ENCODE measurements around the gene MYO5B.
A peak's percentile ranks its signal among the peaks of the same experiment; 100 is the strongest.
"Not testable (repeated sequence)": the region's sequence is repeated elsewhere in the genome, so short reads cannot be mapped to it uniquely, and the experiment has no call there.

Gene MYO5B

GRCh38 chr18:49814147-49814499, 380.8 kb downstream of the MYO5B start:
- DNase-seq = peak; percentile 85

GRCh38 chr18:49813319-49814146, 381.4 kb downstream of the MYO5B start, which contains the start of gene ACAA2:
Gene ACAA2, minus strand, starts transcription at chr18:49813533. Its CDS starts 49 bp downstream, at chr18:49813484.
- peak; percentile 91 for DNase-seq

DNA sequence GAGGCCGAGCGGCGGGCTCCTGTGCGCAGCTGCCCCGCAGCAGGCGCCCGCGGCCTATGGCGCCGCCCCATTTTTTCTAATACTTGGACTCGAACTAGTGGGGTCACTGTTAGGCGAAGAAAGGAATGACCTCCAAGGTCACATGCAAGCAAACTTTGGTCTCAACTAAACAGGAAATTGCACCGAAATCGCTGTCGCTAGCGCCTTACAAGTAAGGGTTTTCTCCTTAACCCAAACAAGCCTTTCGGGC, 382.0 kb downstream of the MYO5B start:
- DNase-seq = peak; percentile 57

DNA sequence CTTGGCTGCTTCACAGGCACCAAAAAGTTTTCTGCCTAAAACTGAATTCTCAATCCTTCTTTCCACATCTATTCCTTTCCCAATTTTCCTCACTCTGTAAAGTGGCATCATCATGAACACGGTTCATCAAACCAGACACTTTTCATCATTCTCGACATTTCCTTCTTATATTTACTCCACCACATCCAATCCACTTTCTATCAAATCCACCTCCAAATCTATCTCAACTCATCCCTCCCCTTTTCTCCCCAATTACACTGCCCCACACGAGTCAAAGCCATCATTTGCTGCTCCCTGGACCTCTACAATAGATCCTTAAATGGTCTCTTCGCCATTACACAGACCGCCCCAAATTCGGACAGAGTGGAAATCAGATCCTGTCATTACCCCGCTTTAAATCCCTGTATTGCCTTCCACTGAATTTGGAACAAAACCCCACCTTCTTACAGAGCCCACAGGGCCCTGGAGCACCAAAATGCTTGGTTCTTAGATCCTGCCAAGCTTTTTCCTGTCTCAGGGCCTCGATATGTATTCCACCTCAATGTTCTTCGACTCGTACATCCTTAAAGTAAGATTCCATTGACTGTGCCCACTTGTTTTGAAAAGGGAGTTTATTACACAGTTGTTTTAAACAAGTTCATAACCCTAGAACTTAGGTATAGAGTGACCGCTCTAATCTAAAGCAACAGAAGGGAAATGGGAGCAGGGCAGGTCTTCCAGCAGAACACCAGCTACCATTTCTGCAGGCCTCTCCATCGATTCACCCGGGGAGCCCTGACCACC, 382.5 kb downstream of the MYO5B start:
- DNase-seq = peak; percentile 39

- DNase-seq = peak; percentile 42
These were observed 383.6 kb downstream of the MYO5B start for GRCh38 chr18:49811151-49811938.

- DNase-seq = not testable (repeated sequence)
These were observed 386.3 kb downstream of the MYO5B start for GRCh38 chr18:49808553-49809191.

DNA sequence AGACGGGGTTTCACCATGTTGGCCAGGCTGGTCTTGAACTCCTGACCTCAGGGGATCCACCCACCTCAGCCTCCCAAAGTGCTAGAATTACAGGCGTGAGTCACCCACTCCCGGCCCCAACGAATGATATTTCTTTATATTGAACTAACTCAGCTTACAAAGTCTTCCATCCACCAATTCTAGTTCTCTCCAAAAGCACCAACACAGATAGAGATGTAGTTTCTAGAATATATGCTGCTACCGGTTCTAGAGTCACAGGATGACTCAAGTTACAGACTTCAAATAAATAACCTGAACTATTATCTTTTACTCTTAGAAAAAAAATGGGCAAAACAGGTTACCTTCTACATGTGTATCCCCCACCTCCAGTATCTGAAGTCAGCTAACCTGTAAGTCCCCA, 390.9 kb downstream of the MYO5B start:
- DNase-seq = no peak

DNA sequence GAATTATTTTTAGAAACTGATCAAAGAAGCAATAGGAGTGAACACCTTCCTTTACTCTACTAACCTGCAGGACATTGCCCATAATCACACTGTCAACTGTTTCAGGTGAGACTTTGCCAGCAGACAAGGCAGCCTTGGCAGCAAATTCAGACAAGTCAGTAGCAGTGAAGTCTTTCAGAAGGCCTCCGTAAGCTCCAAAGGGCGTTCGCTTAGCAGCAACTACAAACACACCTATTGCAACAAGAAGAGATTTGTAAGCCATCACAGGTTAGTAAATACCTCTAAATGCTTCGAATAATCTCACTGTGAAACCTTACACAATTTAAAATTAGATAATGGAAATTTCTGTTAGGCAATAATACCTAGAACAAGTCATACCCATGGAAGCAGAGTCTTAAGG, 392.3 kb downstream of the MYO5B start:
- no peak for DNase-seq

DNA sequence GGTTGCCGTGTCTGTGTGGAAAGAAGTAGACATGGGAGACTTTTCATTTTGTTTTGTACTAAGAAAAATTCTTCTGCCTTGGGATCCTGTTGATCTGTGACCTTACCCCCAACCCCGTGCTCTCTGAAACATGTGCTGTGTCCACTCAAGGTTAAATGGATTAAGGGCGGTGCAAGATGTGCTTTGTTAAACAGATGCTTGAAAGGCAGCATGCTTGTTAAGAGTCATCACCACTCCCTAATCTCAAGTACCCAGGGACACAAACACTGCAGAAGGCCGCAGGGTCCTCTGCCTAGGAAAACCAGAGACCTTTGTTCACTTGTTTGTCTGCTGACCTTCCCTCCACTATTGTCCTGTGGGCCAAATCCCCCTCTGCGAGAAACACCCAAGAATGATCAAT, 394.5 kb downstream of the MYO5B start:
- not testable (repeated sequence) for DNase-seq

GRCh38 chr18:49799806-49800205, 395.1 kb downstream of the MYO5B start:
- DNase-seq = not testable (repeated sequence)

GRCh38 chr18:49798001-49798400, 396.9 kb downstream of the MYO5B start:
- DNase-seq = no peak

DNA sequence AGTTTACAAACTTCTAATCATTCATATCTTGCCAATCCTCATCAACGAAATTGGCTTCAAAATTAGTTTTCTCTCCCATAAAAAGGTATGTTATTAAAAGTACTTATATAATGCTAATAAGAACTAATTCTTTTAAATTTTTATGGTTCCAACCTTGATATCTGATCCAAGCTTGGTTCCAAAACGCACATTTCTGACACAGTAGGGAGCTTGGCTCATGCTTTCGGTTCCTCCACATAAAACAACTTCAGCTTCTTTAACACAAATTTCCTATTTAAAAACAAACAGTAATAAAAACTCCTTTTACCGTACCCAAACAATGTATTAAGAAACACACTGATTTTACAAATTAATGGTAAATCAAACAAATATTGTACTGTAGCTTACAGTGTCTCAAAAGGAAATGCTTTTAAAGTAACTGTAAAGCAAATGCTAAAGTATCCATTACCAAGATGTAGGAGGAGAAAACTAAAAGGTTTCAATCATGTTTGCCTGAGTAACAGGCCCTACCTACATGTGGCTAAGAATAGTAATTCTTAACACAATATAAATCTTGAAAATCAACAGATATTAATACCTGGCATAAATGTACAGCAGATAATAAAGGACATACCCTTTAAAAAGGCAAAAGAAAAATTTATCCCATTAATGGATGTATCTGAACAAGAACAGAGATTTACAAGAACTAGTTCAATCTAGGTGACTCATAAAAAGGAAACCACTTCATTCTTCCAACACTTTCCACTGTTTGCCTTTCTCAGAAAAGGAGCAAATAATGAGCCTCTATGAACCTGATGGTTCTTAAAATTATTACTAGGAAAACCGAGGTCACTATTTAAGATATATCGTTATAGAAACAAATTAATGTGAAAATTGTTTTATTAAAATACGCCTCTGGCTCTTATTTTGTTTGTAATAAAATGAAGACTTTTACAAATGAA, 399.1 kb downstream of the MYO5B start:
- no peak for DNase-seq

DNA sequence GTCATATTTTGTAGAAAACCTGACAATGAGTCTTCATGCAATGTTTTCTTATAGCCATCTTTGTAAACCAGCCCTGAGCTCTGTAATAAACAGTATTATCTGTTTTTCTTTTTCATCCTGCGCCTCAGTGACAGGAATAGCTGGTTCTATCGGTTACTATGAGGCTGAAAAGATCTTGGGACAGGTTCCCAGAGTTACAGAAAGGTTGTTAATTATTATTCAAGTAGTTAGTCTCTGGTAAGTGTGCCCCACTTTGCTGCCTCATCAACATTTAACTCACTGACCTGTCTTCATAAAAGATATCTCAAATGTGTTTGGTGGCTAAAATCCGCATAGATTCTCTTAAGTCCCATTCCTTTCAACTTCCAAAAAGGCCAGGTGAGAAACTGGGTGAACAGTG, 400.2 kb downstream of the MYO5B start:
- no peak for DNase-seq

DNA sequence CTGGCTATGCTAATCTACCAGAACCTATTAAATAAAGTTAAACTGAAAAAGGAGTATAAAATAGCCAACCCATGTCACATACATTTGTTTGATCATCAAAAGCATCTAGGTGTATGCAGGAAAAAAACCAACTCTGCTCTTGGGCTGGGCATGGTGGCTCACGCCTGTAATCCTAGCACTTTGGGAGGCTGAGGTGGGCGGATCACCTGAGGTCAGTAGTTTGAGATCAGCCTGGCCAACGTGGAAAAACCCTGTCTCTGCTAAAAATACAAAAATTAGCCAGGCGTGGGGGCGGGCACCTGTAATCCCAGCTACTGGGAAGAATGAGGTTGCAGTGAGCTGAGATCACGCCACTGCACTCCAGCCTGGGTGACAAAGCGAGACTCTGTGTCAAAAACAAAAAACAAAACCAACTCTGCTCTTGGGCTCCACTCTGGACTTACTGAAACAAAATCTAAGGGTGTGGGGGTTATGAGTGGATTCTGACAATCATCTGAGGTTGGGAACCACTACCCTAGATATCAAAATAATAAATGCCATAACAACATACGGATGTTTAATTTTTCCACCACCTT, 405.3 kb downstream of the MYO5B start:
- DNase-seq = not testable (repeated sequence)

DNA sequence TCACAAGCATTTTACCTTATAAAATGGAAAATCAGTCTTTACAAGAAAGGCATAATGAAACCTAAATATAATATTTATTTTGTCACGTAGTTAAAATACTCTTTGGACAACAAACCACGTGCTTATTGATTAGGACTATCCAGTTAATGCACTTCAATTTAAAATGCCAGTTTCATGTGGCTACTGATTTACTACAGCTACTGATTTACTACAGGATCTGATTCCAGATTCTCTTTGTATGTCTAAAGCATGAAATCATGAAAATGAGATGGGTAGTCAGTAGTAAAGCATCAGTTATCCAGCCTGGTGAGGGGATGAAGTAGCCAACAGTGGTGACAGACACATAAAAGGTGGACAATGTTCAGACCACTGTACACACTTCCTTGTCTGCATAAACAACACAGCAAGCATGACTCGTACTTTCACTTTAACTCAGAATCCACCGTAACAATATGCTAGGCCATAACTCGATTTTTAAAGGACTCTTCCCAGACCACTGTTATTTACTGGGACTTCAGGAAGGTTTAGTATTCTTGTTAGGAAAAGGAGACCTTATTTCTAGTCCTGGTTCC, 406.5 kb downstream of the MYO5B start:
- no peak for DNase-seq

DNA sequence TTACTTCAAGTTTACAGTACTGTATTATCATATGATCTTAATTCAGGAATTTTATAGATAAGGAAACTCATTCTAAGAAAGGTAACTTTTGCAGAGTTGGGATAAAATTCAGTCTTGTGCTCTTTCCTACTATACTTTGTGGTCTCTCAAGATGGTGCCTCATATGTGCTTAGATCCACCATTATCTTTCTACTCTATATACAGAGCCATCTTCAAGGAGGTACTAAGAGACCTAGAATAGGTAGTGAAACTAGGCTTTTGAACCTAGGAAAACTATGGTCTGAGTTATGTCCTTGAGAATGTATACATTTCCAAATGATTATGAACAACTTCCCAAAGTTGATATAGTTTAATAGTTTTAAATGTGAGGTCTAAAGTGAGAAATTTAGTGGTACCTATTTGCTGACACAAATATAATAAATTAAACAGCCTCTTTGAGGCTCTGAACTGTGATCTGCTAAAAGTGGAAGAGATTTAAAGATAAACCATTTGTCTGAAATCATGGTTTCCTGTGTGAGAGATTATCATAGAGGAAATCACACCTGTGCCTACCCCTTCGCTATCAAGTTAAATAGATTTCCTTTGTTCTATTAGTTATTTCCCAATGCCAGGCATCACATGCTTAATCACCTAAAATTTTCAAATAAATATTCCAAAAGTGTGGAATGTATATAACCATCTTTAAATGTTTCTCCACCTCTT, 408.8 kb downstream of the MYO5B start:
- no peak for DNase-seq

DNA sequence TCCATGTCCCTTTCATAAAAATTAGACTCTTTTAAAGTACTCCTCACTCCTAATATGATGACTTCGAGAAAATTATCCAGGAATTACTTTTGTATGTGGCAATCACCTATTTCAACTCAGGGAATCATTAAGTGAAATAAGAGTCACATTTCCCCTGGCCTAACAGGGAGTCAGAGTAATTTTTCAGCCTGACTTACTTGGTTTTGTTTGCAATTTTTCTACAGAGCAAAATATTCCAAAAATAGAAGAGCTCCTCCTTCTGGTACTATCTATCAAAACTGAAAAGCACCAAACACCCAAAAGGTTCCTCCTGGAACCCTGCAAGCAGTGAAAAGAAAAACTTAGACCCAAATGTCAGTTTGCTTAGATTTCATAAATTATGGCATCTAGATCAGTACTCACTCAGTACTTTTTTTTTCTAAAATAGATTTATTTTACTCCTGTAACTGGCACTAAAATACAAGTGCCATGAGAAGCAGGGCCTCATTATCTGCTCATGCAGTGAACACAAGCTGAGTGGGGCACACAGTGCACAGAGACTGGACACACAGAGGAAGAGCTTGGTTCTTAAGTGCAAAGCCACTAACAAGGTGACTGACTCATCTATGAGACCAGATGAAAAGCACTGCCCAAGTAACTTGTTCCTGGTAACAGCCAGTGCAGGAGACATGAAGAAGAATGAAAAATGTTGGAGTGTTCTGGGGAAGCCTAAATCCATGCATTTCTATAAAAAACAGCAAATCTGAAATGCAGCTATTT, 410.3 kb downstream of the MYO5B start:
- DNase-seq = no peak

DNA sequence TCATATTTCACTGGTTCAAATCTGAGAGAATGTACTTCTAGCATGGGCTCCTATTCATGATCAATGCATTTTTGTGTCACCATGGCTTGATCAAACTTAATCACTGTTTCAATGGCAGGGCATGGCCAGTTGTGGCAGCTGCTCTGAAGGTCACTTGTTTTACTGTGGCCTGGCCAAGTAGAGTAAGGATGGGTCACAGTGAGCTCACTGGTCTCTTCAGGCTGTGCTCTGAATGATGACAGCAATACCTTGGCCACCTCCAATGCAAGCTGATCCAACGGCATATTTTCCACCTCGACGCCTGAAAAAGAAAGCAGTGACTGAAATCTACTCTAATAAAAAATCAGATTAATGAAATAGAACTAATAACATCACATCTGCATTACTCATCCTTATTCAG, 411.3 kb downstream of the MYO5B start:
- DNase-seq = not testable (repeated sequence)

DNA sequence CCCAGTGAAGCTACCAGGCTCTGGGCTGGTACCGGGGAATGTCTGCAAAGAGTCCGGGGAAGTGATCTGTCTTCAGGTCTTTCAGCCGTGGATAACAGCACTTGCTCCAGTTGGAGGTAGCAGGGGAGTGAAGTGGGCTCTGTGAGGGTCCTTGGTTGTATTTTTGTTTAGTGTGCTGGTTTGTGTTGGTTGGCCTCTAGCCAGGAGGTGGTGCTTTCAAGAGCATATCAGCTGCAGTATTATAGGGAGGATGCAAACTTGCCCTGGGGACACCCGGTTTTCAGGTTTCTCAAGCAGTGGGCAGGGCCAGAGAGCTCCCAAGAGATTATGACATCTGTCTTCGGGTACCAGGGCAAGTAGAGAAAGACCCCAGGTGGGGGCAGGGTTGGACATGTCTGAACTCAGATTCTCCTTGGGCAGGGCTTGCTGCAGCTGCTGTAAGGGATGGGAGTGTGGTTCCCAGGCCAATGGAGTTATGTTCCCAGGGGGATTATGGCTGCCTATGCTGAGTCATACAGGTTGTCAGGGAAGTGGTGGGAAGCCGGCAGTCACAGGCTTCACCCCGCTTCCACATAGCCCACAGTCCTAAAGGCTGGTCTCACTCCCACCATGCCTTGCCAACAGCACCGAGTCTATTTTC, 416.0 kb downstream of the MYO5B start:
- DNase-seq = peak; percentile 44

Measured in NCI-H1105 treated with DMSO at 0.1 percent for 48 hours (cell line).